Measurements from ENCODE around the gene CFAP299. TPM values are rescaled to one million over a fixed set of nuclear protein-coding genes. Genes with fewer than 3 reads are reported as not detected.

Gene CFAP299
- total and polyA plus RNA-seq, 2 of the 8 experiments (the other 6 are each of a cell fraction or from before 2014, with no cell fraction given), result not detected

DNA sequence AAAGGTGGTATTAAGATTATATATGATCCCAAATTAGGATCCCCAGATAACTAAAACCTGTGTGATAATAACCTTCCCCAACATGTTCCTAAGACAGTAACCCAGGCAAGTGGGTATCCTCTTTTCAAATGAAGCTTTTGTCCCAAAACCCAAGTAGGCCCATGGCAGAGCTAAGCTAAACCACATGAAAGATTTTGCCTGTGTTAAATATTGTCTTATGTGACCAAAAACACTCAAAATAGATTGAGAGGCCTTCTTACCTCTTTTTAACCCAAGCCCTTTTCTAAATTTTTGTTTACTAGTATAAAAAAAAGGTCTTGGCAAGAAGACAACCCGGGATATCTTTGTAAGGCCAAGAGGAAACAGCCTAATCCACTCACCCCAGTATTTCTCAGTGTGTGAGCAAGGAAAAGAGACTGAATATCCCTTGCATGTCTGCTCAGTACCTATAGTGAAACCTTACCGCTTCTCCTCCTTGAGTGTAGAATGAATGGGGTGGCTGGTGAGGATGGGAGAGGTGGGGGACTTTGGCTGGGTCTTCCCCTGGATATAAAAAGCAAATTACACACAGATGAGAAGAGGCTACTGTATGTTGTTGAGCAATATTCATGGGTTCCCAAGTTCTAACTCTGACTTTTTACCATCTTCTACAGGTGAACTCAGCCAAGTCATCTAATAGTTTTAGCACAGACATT lies 506.2 kb downstream of the CFAP299 start:
- ChIA-PET CTCF (ENCODE audit: partially characterized antibody) (no interaction called here), POLR2A (ENCODE audit: partially characterized antibody) (no interaction called here)
- Histone ChIP-seq H3K4me3 (ENCODE audit: extremely low read depth in 1 of 4, insufficient read depth in 2 of 4, low read depth in 3 of 4, low read length in 4 of 4) (no peak overlapping the region), H3K9me3 (ENCODE audit: insufficient read depth in 2 of 2, low read depth in 1 of 2, low read length in 1 of 2) (no peaks in the 10 kb centered on the region), H3K79me1 (ENCODE audit: low read depth, low read length) (no peaks in the 10 kb centered on the region), H3K27me3 (replicated peaks in 1 of 4; ENCODE audit: control insufficient read depth in 3 of 4, extremely low read depth in 1 of 4, insufficient read depth in 3 of 4, low read length in 3 of 4) (no peaks in the 10 kb centered on the region), H2BK15ac (ENCODE audit: low read length) (no peak overlapping the region), H3K23me2 (ENCODE audit: low read depth, low read length) (no peaks in the 10 kb centered on the region), H2AK5ac (ENCODE audit: low read depth, low read length) (no peak overlapping the region), H3K27ac (ENCODE audit: low read depth, low read length) (no peak overlapping the region), H3K4me2 (ENCODE audit: insufficient read depth in 1 of 2, low read depth in 2 of 2, low read length in 2 of 2) (no peak overlapping the region), H3K79me2 (ENCODE audit: control insufficient read depth in 1 of 2, insufficient read depth in 2 of 2, low read length in 2 of 2) (no peaks in the 10 kb centered on the region), H4K20me1 (replicated peaks in 1 of 2; ENCODE audit: control insufficient read depth in 1 of 2, insufficient read depth in 2 of 2, low read length in 2 of 2) (no peaks in the 10 kb centered on the region), H4K91ac (replicated peaks; ENCODE audit: insufficient read length, low read length) (no peak overlapping the region), H3K56ac (replicated peaks; ENCODE audit: insufficient read length, low read depth, low read length) (no peak overlapping the region), H2BK5ac (ENCODE audit: low read depth, low read length) (no peak overlapping the region), H2BK120ac (replicated peaks; ENCODE audit: low read depth, low read length) (no peak overlapping the region), H4K8ac (ENCODE audit: extremely low read depth, insufficient read depth, low read length) (no peak overlapping the region), H3K18ac (ENCODE audit: extremely low read depth, low read length) (no peak overlapping the region), H3K36me3 (ENCODE audit: control insufficient read depth in 2 of 4, insufficient read depth in 4 of 4, low read length in 3 of 4) (no peaks in the 10 kb centered on the region), H3K4ac (replicated peaks; ENCODE audit: insufficient read length, low read depth, low read length) (no peak overlapping the region), H3K4me1 (replicated peaks in 1 of 4; ENCODE audit: control insufficient read depth in 3 of 4, insufficient read depth in 4 of 4, low read length in 3 of 4) (no peaks in the 10 kb centered on the region), H4K5ac (ENCODE audit: insufficient read length, low read depth, low read length) (no peak overlapping the region), H3K9ac (replicated peaks in 1 of 4; ENCODE audit: extremely low read depth in 1 of 4, low read depth in 3 of 4, low read length in 3 of 4) (no peak overlapping the region), H2BK20ac (ENCODE audit: low read length) (no peak overlapping the region), H2BK12ac (ENCODE audit: low read depth, low read length) (no peak overlapping the region), H3K23ac (ENCODE audit: insufficient read length) (no peak overlapping the region), H2AFZ (ENCODE audit: low read length) (no peak overlapping the region), H3K14ac (ENCODE audit: insufficient read length) (no peak overlapping the region)
- no peak for DNase-seq (ENCODE audit: low read depth in 1 of 2, low spot score in 2 of 2)
- WGBS, 2 experiments (ENCODE audit: extremely low coverage in 1 of 2, insufficient coverage in 1 of 2, insufficient read length in 1 of 2, insufficient replicate concordance in 2 of 2, low coverage in 1 of 2, low lambda C conversion rate in 2 of 2, missing lambda C conversion rate in 1 of 2), result 87% methylated on average over 2 of the region's 2 CpGs; no CpG with 5 or more reads in 1 of the 2 experiments
- FAIRE-seq, result no peak
